ENCODE measurements around the gene RHOD. TPM values are rescaled to one million over a fixed set of nuclear protein-coding genes. Genes with fewer than 3 reads are reported as not detected.

Gene RHOD
- total and polyA plus RNA-seq, 10 of the 15 experiments (the other 5 are each of a cell fraction or from before 2014, with no cell fraction given), result 0.15 to 2.6 (median 1.9) TPM; not detected in 2

DNA sequence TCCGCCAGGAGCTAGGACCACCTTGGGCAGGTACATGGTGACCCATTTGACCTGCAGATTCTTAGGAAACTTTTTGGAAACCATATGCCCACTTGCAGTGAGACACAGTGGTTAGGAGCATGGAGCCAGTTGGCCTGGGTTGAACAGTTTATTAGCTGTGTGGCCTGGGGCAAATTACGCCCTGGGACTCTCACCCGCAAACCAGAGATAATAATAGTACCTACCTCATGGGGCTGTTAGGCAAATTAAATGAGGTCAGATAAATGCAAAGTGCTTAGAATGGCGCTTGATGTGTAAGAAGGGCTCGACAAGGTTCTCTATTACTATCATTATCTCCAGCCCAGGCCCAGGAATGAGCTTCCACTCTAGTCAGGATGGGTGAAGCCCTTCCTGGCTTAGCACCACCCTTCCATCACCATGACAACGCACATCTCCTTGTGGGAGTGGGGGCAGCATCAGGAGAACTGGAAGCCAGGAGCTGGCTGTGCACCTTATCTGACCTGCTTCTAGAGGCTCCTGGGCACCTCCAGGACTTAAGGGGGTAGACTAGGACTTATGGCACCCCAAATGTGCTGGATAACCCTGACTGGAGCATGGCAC is 28.6 kb upstream of the RHOD start (continued):
- TF ChIP-seq, protein P1, sequence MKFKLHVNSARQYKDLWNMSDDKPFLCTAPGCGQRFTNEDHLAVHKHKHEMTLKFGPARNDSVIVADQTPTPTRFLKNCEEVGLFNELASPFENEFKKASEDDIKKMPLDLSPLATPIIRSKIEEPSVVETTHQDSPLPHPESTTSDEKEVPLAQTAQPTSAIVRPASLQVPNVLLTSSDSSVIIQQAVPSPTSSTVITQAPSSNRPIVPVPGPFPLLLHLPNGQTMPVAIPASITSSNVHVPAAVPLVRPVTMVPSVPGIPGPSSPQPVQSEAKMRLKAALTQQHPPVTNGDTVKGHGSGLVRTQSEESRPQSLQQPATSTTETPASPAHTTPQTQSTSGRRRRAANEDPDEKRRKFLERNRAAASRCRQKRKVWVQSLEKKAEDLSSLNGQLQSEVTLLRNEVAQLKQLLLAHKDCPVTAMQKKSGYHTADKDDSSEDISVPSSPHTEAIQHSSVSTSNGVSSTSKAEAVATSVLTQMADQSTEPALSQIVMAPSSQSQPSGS (IDR thresholded peaks at IDR 0.05; ENCODE audit: low read length), result peak; percentile 82
- TF ChIP-seq BMI1 (IDR thresholded peaks at IDR 0.05; ENCODE audit: borderline replicate concordance) (peak; percentile 51; the same call in 1 of the 2 replicates), IKZF1 (conservative IDR thresholded peaks at IDR 0.05) (peak; percentile 62), BCL11A (IDR thresholded peaks at IDR 0.05; ENCODE audit: low read depth, low read length) (peak; percentile 82; the same call in 1 of the 2 replicates), SREBF2 (IDR thresholded peaks at IDR 0.05; ENCODE audit: low read length) (no peak), SMARCA5 (IDR thresholded peaks at IDR 0.05) (no peak), CREM (IDR thresholded peaks at IDR 0.05; ENCODE audit: low read depth) (no peak), CBX3 (IDR thresholded peaks at IDR 0.05; ENCODE audit: borderline replicate concordance, low read depth) (no peak), MTA2 (IDR thresholded peaks at IDR 0.05; ENCODE audit: low read depth) (peak; percentile 79), TCF12 (IDR thresholded peaks at IDR 0.05; ENCODE audit: low read depth, low read length) (no peak), BRCA1 (IDR thresholded peaks at IDR 0.05; ENCODE audit: low read depth, low read length) (no peak), ZBED1 (IDR thresholded peaks at IDR 0.05; ENCODE audit: borderline replicate concordance) (no peak), RELA (IDR thresholded peaks at IDR 0.05; ENCODE audit: borderline replicate concordance, partially characterized antibody) (no peak), TBL1XR1 (IDR thresholded peaks at IDR 0.05; ENCODE audit: low read depth, low read length) (peak; percentile 60; the same call in 1 of the 2 replicates), MTA3 (IDR thresholded peaks at IDR 0.05; ENCODE audit: borderline replicate concordance, low read length) (no peak; the same call in 1 of the 2 replicates), CBFB (IDR thresholded peaks at IDR 0.05; ENCODE audit: low read depth) (peak; percentile 83), TCF3 (IDR thresholded peaks at IDR 0.05; ENCODE audit: borderline replicate concordance, insufficient read depth, low read depth, low read length) (no peak), MEF2A (IDR thresholded peaks at IDR 0.05; ENCODE audit: insufficient read depth, low read depth, low read length) (peak; percentile 90), ZNF274 (IDR thresholded peaks at IDR 0.05; ENCODE audit: insufficient read depth, insufficient read length) (no peak), CHD4 (IDR thresholded peaks at IDR 0.05) (no peak), NFIC (IDR thresholded peaks at IDR 0.05; ENCODE audit: low read depth, low read length) (no peak), MEF2B (IDR thresholded peaks at IDR 0.05; ENCODE audit: partially characterized antibody, poor library complexity, severe bottlenecking) (peak; percentile 92)
- TF ChIP-seq, protein P2, sequence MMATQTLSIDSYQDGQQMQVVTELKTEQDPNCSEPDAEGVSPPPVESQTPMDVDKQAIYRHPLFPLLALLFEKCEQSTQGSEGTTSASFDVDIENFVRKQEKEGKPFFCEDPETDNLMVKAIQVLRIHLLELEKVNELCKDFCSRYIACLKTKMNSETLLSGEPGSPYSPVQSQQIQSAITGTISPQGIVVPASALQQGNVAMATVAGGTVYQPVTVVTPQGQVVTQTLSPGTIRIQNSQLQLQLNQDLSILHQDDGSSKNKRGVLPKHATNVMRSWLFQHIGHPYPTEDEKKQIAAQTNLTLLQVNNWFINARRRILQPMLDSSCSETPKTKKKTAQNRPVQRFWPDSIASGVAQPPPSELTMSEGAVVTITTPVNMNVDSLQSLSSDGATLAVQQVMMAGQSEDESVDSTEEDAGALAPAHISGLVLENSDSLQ (IDR thresholded peaks at IDR 0.05), result no peak
- TF ChIP-seq, protein P3, sequence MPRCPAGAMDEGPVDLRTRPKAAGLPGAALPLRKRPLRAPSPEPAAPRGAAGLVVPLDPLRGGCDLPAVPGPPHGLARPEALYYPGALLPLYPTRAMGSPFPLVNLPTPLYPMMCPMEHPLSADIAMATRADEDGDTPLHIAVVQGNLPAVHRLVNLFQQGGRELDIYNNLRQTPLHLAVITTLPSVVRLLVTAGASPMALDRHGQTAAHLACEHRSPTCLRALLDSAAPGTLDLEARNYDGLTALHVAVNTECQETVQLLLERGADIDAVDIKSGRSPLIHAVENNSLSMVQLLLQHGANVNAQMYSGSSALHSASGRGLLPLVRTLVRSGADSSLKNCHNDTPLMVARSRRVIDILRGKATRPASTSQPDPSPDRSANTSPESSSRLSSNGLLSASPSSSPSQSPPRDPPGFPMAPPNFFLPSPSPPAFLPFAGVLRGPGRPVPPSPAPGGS (IDR thresholded peaks at IDR 0.05; ENCODE audit: borderline replicate concordance, insufficient read depth, low read depth, low read length, poor library complexity, severe bottlenecking), result no peak
- TF ChIP-seq, protein P4, sequence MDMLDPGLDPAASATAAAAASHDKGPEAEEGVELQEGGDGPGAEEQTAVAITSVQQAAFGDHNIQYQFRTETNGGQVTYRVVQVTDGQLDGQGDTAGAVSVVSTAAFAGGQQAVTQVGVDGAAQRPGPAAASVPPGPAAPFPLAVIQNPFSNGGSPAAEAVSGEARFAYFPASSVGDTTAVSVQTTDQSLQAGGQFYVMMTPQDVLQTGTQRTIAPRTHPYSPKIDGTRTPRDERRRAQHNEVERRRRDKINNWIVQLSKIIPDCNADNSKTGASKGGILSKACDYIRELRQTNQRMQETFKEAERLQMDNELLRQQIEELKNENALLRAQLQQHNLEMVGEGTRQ (IDR thresholded peaks at IDR 0.05; ENCODE audit: borderline replicate concordance, low read depth, low read length), result no peak
- TF ChIP-seq, protein P5, sequence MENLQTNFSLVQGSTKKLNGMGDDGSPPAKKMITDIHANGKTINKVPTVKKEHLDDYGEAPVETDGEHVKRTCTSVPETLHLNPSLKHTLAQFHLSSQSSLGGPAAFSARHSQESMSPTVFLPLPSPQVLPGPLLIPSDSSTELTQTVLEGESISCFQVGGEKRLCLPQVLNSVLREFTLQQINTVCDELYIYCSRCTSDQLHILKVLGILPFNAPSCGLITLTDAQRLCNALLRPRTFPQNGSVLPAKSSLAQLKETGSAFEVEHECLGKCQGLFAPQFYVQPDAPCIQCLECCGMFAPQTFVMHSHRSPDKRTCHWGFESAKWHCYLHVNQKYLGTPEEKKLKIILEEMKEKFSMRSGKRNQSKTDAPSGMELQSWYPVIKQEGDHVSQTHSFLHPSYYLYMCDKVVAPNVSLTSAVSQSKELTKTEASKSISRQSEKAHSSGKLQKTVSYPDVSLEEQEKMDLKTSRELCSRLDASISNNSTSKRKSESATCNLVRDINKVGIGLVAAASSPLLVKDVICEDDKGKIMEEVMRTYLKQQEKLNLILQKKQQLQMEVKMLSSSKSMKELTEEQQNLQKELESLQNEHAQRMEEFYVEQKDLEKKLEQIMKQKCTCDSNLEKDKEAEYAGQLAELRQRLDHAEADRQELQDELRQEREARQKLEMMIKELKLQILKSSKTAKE (IDR thresholded peaks at IDR 0.05; ENCODE audit: low read depth, poor library complexity, severe bottlenecking), result peak; percentile 35
